ENCODE data around the gene TRPM3.

GRCh38 chr9:70614786-70615463 is 506.5 kb downstream of the TRPM3 start:
- TF ChIP-seq, protein P1, sequence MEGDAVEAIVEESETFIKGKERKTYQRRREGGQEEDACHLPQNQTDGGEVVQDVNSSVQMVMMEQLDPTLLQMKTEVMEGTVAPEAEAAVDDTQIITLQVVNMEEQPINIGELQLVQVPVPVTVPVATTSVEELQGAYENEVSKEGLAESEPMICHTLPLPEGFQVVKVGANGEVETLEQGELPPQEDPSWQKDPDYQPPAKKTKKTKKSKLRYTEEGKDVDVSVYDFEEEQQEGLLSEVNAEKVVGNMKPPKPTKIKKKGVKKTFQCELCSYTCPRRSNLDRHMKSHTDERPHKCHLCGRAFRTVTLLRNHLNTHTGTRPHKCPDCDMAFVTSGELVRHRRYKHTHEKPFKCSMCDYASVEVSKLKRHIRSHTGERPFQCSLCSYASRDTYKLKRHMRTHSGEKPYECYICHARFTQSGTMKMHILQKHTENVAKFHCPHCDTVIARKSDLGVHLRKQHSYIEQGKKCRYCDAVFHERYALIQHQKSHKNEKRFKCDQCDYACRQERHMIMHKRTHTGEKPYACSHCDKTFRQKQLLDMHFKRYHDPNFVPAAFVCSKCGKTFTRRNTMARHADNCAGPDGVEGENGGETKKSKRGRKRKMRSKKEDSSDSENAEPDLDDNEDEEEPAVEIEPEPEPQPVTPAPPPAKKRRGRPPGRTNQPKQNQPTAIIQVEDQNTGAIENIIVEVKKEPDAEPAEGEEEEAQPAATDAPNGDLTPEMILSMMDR (IDR thresholded peaks at IDR 0.05; ENCODE audit: insufficient read depth, low read length), result no peak
- no peak for TF ChIP-seq POLR2AphosphoS5 (IDR thresholded peaks at IDR 0.05; ENCODE audit: low read depth)
- TF ChIP-seq REST (IDR thresholded peaks at IDR 0.05; ENCODE audit: insufficient replicate concordance, low read depth), result no peak
- no peak for TF ChIP-seq GABPA (IDR thresholded peaks at IDR 0.05; ENCODE audit: low read depth)
